Measurements from ENCODE around the gene ASF1A. TPM values are rescaled to one million over a fixed set of nuclear protein-coding genes. Genes with fewer than 3 reads are reported as not detected.

The ASF1A gene
- total and polyA plus RNA-seq, 9 of the 15 experiments (the other 6 are each of a cell fraction or from before 2014, with no cell fraction given), result 31.5 to 45.3 (median 34.8) TPM

DNA sequence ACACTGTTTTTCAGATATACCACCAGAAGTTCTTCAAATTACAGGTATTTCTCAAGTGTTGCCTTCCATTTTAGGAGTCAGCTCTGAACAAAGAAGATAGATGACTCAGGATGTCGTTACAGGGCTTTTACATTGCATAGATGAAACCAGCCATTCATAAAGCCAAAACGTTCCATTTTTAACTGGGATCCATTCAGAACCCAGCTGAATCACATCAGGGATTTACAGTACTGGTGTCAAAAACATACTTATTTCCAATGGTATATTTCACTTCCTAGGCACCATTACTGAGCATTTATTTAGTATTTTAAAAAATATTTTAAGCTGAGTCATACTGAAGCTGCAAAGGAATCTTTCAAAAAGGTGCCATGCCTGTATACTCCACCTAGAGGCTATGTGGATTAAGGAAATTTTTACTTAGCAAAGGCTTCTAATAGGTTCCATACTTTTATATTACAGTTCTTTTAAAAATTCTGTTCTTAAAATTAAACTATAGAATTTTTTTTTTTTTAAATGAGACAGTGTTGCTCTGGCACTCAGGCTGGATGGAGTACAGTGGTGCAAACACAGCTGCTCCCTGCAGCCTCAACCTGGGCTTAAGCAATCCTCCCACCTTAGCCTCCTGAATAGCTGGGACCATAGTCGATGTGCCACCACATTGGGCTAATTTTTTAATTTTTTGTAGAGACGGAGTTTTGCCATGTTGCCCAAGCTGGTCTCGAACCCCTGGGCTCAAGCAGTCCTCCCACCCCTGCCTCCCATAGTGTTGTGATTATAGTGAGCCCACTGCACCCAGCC lies 2.6 kb downstream of the ASF1A start (continued):
- TF ChIP-seq, protein P1, sequence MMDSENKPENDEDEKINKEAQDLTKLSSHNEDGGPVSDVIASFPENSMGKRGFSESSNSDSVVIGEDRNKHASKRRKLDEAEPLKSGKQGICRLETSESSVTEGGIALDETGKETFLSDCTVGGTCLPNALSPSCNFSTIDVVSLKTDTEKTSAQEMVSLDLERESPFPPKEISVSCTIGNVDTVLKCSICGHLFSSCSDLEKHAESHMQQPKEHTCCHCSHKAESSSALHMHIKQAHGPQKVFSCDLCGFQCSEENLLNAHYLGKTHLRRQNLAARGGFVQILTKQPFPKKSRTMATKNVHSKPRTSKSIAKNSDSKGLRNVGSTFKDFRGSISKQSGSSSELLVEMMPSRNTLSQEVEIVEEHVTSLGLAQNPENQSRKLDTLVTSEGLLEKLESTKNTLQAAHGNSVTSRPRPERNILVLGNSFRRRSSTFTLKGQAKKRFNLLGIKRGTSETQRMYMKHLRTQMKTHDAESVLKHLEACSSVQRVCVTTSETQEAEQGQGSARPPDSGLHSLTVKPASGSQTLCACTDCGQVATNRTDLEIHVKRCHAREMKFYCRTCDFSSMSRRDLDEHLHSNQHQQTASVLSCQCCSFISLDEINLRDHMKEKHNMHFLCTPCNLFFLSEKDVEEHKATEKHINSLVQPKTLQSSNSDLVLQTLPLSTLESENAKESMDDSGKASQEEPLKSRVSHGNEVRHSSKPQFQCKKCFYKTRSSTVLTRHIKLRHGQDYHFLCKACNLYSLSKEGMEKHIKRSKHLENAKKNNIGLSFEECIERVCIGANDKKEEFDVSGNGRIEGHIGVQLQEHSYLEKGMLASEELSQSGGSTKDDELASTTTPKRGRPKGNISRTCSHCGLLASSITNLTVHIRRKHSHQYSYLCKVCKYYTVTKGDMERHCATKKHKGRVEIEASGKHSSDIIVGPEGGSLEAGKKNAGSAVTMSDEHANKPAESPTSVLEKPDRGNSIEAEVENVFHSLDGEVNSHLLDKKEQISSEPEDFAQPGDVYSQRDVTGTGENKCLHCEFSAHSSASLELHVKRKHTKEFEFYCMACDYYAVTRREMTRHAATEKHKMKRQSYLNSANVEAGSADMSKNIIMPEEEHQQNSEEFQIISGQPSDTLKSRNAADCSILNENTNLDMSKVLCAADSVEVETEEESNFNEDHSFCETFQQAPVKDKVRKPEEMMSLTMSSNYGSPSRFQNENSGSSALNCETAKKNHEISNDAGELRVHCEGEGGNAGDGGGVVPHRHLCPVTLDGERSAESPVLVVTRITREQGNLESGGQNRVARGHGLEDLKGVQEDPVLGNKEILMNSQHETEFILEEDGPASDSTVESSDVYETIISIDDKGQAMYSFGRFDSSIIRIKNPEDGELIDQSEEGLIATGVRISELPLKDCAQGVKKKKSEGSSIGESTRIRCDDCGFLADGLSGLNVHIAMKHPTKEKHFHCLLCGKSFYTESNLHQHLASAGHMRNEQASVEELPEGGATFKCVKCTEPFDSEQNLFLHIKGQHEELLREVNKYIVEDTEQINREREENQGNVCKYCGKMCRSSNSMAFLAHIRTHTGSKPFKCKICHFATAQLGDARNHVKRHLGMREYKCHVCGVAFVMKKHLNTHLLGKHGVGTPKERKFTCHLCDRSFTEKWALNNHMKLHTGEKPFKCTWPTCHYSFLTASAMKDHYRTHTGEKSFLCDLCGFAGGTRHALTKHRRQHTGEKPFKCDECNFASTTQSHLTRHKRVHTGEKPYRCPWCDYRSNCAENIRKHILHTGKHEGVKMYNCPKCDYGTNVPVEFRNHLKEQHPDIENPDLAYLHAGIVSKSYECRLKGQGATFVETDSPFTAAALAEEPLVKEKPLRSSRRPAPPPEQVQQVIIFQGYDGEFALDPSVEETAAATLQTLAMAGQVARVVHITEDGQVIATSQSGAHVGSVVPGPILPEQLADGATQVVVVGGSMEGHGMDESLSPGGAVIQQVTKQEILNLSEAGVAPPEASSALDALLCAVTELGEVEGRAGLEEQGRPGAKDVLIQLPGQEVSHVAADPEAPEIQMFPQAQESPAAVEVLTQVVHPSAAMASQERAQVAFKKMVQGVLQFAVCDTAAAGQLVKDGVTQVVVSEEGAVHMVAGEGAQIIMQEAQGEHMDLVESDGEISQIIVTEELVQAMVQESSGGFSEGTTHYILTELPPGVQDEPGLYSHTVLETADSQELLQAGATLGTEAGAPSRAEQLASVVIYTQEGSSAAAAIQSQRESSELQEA (IDR thresholded peaks at IDR 0.05; ENCODE audit: low read depth), result no peak
- no peak for TF ChIP-seq PCBP1 (IDR thresholded peaks at IDR 0.05; ENCODE audit: low read depth, low read length, poor library complexity, severe bottlenecking)
- no peak for TF ChIP-seq NR2C1 (IDR thresholded peaks at IDR 0.05)
- no peak for TF ChIP-seq NR2C1 (tag; IDR thresholded peaks at IDR 0.05)
- no peak for TF ChIP-seq SREBF1 (IDR thresholded peaks at IDR 0.05; ENCODE audit: borderline replicate concordance, low read depth, low read length)
- no peak for TF ChIP-seq RB1 (IDR thresholded peaks at IDR 0.05; ENCODE audit: low read depth)
- TF ChIP-seq ZNF143 (CRISPR knock-in tag; IDR thresholded peaks at IDR 0.05), result no peak
- no peak for TF ChIP-seq FOXP1 (CRISPR knock-in tag; IDR thresholded peaks at IDR 0.05)
- TF ChIP-seq ZKSCAN3 (CRISPR knock-in tag; IDR thresholded peaks at IDR 0.05), result no peak
- TF ChIP-seq ZNF75A (CRISPR knock-in tag; IDR thresholded peaks at IDR 0.05), result no peak
- no peak for TF ChIP-seq POLR2AphosphoS5 (IDR thresholded peaks at IDR 0.05; ENCODE audit: control insufficient read depth, insufficient read depth, low read depth, low read length)
- no peak for TF ChIP-seq PATZ1 (CRISPR knock-in tag; IDR thresholded peaks at IDR 0.05; ENCODE audit: borderline replicate concordance)
- no peak for TF ChIP-seq HMGN3 (IDR thresholded peaks at IDR 0.05; ENCODE audit: borderline replicate concordance, extremely low read depth, insufficient read length, low read depth, low read length)
- TF ChIP-seq TCF7L2 (IDR thresholded peaks at IDR 0.05; ENCODE audit: low read depth, low read length), result no peak
- TF ChIP-seq SIN3B (IDR thresholded peaks at IDR 0.05; ENCODE audit: low read depth), result no peak
- TF ChIP-seq STAT5A (IDR thresholded peaks at IDR 0.05; ENCODE audit: borderline replicate concordance, low read length), result no peak
- TF ChIP-seq SRSF7 (optimal IDR thresholded peaks at IDR 0.05; ENCODE audit: low read depth, low read length), result no peak
- no peak for TF ChIP-seq BMI1 (IDR thresholded peaks at IDR 0.05; ENCODE audit: low read length)
